ENCODE data around the gene CENPN. TPM values are rescaled to one million over a fixed set of nuclear protein-coding genes. Genes with fewer than 3 reads are reported as not detected.

Gene CENPN
- total and polyA plus RNA-seq, 2 of the 8 experiments (the other 6 are each of a cell fraction or from before 2014, with no cell fraction given): 32.8 to 67.0 TPM

DNA sequence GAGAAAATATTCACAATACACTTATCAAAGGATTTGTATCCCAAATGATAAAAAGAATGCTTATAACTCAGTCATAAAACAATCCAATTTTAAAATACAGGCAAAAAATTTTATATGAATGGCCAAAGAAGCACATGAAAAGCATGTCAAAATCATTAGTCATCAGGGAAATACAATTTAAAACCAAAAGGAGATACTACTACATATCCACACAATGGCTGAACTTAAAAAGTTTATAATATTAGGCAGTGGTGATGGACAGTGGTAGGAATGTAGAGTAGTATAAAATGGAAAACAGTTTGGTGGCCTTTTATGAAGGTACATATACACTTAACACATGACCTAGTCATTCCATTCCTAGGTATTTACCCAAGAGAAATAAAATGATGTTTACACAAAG, 12.6 kb upstream of the CENPN start (continued):
- TF ChIP-seq, protein P1, sequence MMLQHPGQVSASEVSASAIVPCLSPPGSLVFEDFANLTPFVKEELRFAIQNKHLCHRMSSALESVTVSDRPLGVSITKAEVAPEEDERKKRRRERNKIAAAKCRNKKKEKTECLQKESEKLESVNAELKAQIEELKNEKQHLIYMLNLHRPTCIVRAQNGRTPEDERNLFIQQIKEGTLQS (IDR thresholded peaks at IDR 0.05; ENCODE audit: insufficient read depth, low read depth, low read length): no peak
- no peak for TF ChIP-seq POLR2A (IDR thresholded peaks at IDR 0.05; ENCODE audit: control extremely low read depth in 1 of 2, low read depth in 2 of 2, low read length in 2 of 2)
- no peak for TF ChIP-seq BRCA1 (IDR thresholded peaks at IDR 0.05; ENCODE audit: low read depth, low read length)
- no peak for TF ChIP-seq CBX5 (IDR thresholded peaks at IDR 0.05; ENCODE audit: low read depth, low read length)
